DMS153 (cell line): ENCODE results near the gene GPR137C.
"Not testable (repeated sequence)": the region's sequence is repeated elsewhere in the genome, so short reads cannot be mapped to it uniquely, and the experiment has no call there.

Experiments used
- DNase-seq: peaks from one replicate; lab custom pipeline; 2025; lab: John Stamatoyannopoulos, UW

The GPR137C gene

GRCh38 chr14:52568454-52568853 is 15.8 kb downstream of the GPR137C start:
- not testable (repeated sequence) for DNase-seq

GRCh38 chr14:52575858-52576257 is 23.2 kb downstream of the GPR137C start:
- DNase-seq: no peak

GRCh38 chr14:52583544-52583943 is 30.9 kb downstream of the GPR137C start:
- DNase-seq: no peak

- no peak for DNase-seq
Observed at GRCh38 chr14:52589646-52590045, 37.0 kb downstream of the GPR137C start.

- no peak for DNase-seq
Observed at GRCh38 chr14:52590318-52590717, 37.7 kb downstream of the GPR137C start.

GRCh38 chr14:52596320-52596719 is 43.7 kb downstream of the GPR137C start:
- no peak for DNase-seq

GRCh38 chr14:52596861-52597260 is 44.2 kb downstream of the GPR137C start:
- no peak for DNase-seq

GRCh38 chr14:52598568-52598967 is 45.9 kb downstream of the GPR137C start:
- no peak for DNase-seq

- no peak for DNase-seq
Observed at GRCh38 chr14:52599974-52600373, 47.3 kb downstream of the GPR137C start.

- DNase-seq: no peak
Observed at GRCh38 chr14:52602131-52602530, 49.5 kb downstream of the GPR137C start.

GRCh38 chr14:52607061-52607460 is 54.4 kb downstream of the GPR137C start:
- no peak for DNase-seq

- DNase-seq: no peak
Observed at GRCh38 chr14:52609445-52610044, 56.9 kb downstream of the GPR137C start.

GRCh38 chr14:52610187-52610586 is 57.6 kb downstream of the GPR137C start:
- DNase-seq: no peak

GRCh38 chr14:52618602-52619001 is 66.0 kb downstream of the GPR137C start:
- DNase-seq: no peak

- no peak for DNase-seq
Observed at GRCh38 chr14:52619687-52620086, 67.1 kb downstream of the GPR137C start.

GRCh38 chr14:52640137-52640536 is 87.5 kb downstream of the GPR137C start:
- DNase-seq: no peak

- DNase-seq: no peak
Observed at GRCh38 chr14:52641745-52642144, 89.1 kb downstream of the GPR137C start.

GRCh38 chr14:52649511-52649910 is 96.9 kb downstream of the GPR137C start:
- DNase-seq: no peak

- no peak for DNase-seq
Observed at GRCh38 chr14:52650774-52651173, 98.1 kb downstream of the GPR137C start.

GRCh38 chr14:52656905-52657304 is 104.3 kb downstream of the GPR137C start:
- no peak for DNase-seq

GRCh38 chr14:52660325-52660724 is 107.7 kb downstream of the GPR137C start:
- DNase-seq: no peak

GRCh38 chr14:52660832-52661231 is 108.2 kb downstream of the GPR137C start:
- no peak for DNase-seq

- no peak for DNase-seq
Observed at GRCh38 chr14:52661314-52661713, 108.7 kb downstream of the GPR137C start.

GRCh38 chr14:52663850-52664249 is 111.2 kb downstream of the GPR137C start:
- no peak for DNase-seq

GRCh38 chr14:52678591-52678990 is 126.0 kb downstream of the GPR137C start:
- no peak for DNase-seq
